ENCODE data around the gene OSBPL6. TPM values are rescaled to one million over a fixed set of nuclear protein-coding genes. Genes with fewer than 3 reads are reported as not detected.

The OSBPL6 gene
- total RNA-seq, 1 donor, result 6.5 TPM

GRCh38 chr2:178256382-178257042 lies 62.2 kb downstream of the OSBPL6 start:
- DNase-seq (ENCODE audit: low read depth), result no peak
- TF ChIP-seq CTCF (IDR thresholded peaks at IDR 0.05; ENCODE audit: insufficient read depth, low read depth, low read length), result no peak
- H3K4me3 ChIP-seq (ENCODE audit: low read depth, low read length), result no peak overlapping the region

- DNase-seq (ENCODE audit: low read depth), result no peak
- no peak overlapping the region for H3K4me3 ChIP-seq (ENCODE audit: low read depth, low read length)
- TF ChIP-seq CTCF (IDR thresholded peaks at IDR 0.05; ENCODE audit: insufficient read depth, low read depth, low read length), result no peak
Observed at GRCh38 chr2:178257127-178257526, 62.8 kb downstream of the OSBPL6 start.

GRCh38 chr2:178258916-178259315 lies 64.6 kb downstream of the OSBPL6 start:
- TF ChIP-seq CTCF (IDR thresholded peaks at IDR 0.05; ENCODE audit: insufficient read depth, low read depth, low read length), result no peak
- H3K4me3 ChIP-seq (ENCODE audit: low read depth, low read length), result no peak overlapping the region
- no peak for DNase-seq (ENCODE audit: low read depth)

- no peak for DNase-seq (ENCODE audit: low read depth)
- H3K4me3 ChIP-seq (ENCODE audit: low read depth, low read length), result no peak overlapping the region
- TF ChIP-seq CTCF (IDR thresholded peaks at IDR 0.05; ENCODE audit: insufficient read depth, low read depth, low read length), result no peak
Observed at GRCh38 chr2:178263159-178263860, 69.0 kb downstream of the OSBPL6 start.

- DNase-seq (ENCODE audit: low read depth), result no peak
- TF ChIP-seq CTCF (IDR thresholded peaks at IDR 0.05; ENCODE audit: insufficient read depth, low read depth, low read length), result no peak
- H3K4me3 ChIP-seq (ENCODE audit: low read depth, low read length), result no peak overlapping the region
Observed at GRCh38 chr2:178264211-178264610, 69.9 kb downstream of the OSBPL6 start.

GRCh38 chr2:178265851-178266250 lies 71.5 kb downstream of the OSBPL6 start:
- DNase-seq (ENCODE audit: low read depth), result no peak
- no peak for TF ChIP-seq CTCF (IDR thresholded peaks at IDR 0.05; ENCODE audit: insufficient read depth, low read depth, low read length)
- no peak overlapping the region for H3K4me3 ChIP-seq (ENCODE audit: low read depth, low read length)

Data from fibroblast of villous mesenchyme (primary cell).